SK-N-SH treated with all-trans-retinoic acid at 6 μM for 48 hours (cell line): ENCODE results near the gene MRPS23.

Source experiments
- ATAC-seq: fragments of 200-7000 bp; cut with Tn5 transposase; 3 replicates; pipeline ENCODE4 v1.9.1; 2020; ENCODE audit warnings: mild to moderate bottlenecking, moderate library complexity
- ARNTL ChIP-seq: fragments of 450-650 bp; formaldehyde crosslinking; IDR thresholded peaks from 2 replicates; pipeline ENCODE4 v1.5.0; 2020; ENCODE audit warnings: low read depth, mild to moderate bottlenecking, moderate library complexity, borderline replicate concordance
- BACH2 ChIP-seq: fragments of 250-450 bp; sonication (Bioruptor Pico); IDR thresholded peaks from 2 replicates; pipeline ENCODE4 v1.9.0; 2021; ENCODE audit warnings: mild to moderate bottlenecking, borderline replicate concordance
- CREB5 ChIP-seq: fragments of 250-450 bp; sonication (Bioruptor Pico); IDR thresholded peaks from 2 replicates; pipeline ENCODE4 v1.5.1; 2020; ENCODE audit warnings: low read depth, mild to moderate bottlenecking, moderate library complexity
- CSDC2 ChIP-seq: fragments of 250-450 bp; sonication (Bioruptor Pico); IDR thresholded peaks from 2 replicates; pipeline ENCODE4 v1.5.0; 2020; ENCODE audit warnings: mild to moderate bottlenecking, moderate library complexity
- CSRNP3 ChIP-seq: fragments of 250-450 bp; sonication (Bioruptor Pico); IDR thresholded peaks from 2 replicates; pipeline ENCODE4 v1.5.1; 2021; ENCODE audit warnings: mild to moderate bottlenecking, moderate library complexity
- ESRRG ChIP-seq: fragments of 250-450 bp; sonication (Bioruptor Pico); IDR thresholded peaks from 2 replicates; pipeline ENCODE4 v1.6.1; 2021; ENCODE audit warnings: mild to moderate bottlenecking
- GLIS3 ChIP-seq: fragments of 250-450 bp; sonication (Bioruptor Pico); IDR thresholded peaks from 2 replicates; pipeline ENCODE4 v1.5.0; 2020; ENCODE audit warnings: mild to moderate bottlenecking, moderate library complexity
- ISL1 ChIP-seq: fragments of 250-450 bp; sonication (Bioruptor Pico); IDR thresholded peaks from 2 replicates; pipeline ENCODE4 v2.1.2; 2022; ENCODE audit warnings: mild to moderate bottlenecking, moderate library complexity
- OSR1 ChIP-seq: fragments of 250-450 bp; sonication (Bioruptor Pico); IDR thresholded peaks from 2 replicates; pipeline ENCODE4 v1.8.0; 2022; ENCODE audit warnings: moderate library complexity, mild to moderate bottlenecking, inconsistent platforms
- POU6F1 ChIP-seq: fragments of 250-450 bp; sonication (Bioruptor Pico); IDR thresholded peaks from 2 replicates; pipeline ENCODE4 v1.8.0; 2021; ENCODE audit warnings: low read depth, mild to moderate bottlenecking, moderate library complexity, borderline replicate concordance
- PPARA ChIP-seq: fragments of 250-450 bp; sonication (Bioruptor Pico); IDR thresholded peaks from 2 replicates; pipeline ENCODE4 v1.5.0; 2020; ENCODE audit warnings: mild to moderate bottlenecking, borderline replicate concordance
- RARB ChIP-seq: fragments of 250-450 bp; sonication (Bioruptor Pico); IDR thresholded peaks from 2 replicates; pipeline ENCODE4 v1.8.0; 2021; ENCODE audit warnings: mild to moderate bottlenecking, moderate library complexity
- SNAI2 ChIP-seq: fragments of 250-450 bp; sonication (Bioruptor Pico); IDR thresholded peaks from 2 replicates; pipeline ENCODE4 v1.5.0; 2020; ENCODE audit warnings: mild to moderate bottlenecking, moderate library complexity
- TSHZ2 ChIP-seq: fragments of 250-450 bp; sonication (Bioruptor Pico); IDR thresholded peaks from 2 replicates; pipeline ENCODE4 v1.5.0; 2020; ENCODE audit warnings: mild to moderate bottlenecking, moderate library complexity
- ZC3H10 ChIP-seq: fragments of 250-450 bp; sonication (Bioruptor Pico); IDR thresholded peaks from 2 replicates; pipeline ENCODE4 v1.5.1; 2021; ENCODE audit warnings: mild to moderate bottlenecking, moderate library complexity
- ZFP3 ChIP-seq: fragments of 250-450 bp; sonication (Bioruptor Pico); IDR thresholded peaks from 2 replicates; pipeline ENCODE4 v1.5.0; 2020; ENCODE audit warnings: mild to moderate bottlenecking, moderate library complexity
- ZFP30 ChIP-seq: fragments of 450-650 bp; formaldehyde crosslinking; IDR thresholded peaks from 2 replicates; pipeline ENCODE4 v1.5.0; 2022; ENCODE audit warnings: mild to moderate bottlenecking, moderate library complexity
- ZNF565 ChIP-seq: fragments of 450-650 bp; formaldehyde crosslinking; conservative IDR thresholded peaks from 2 replicates; pipeline ENCODE4 v1.5.0; 2020; ENCODE audit warnings: low read depth, mild to moderate bottlenecking, moderate library complexity
- ZNF70 ChIP-seq: fragments of 450-650 bp; formaldehyde crosslinking; IDR thresholded peaks from 2 replicates; pipeline ENCODE4 v1.5.0; 2020; ENCODE audit warnings: mild to moderate bottlenecking, moderate library complexity
- ZNF8 ChIP-seq: fragments of 450-650 bp; formaldehyde crosslinking; IDR thresholded peaks from 2 replicates; pipeline ENCODE4 v1.5.0; 2020; ENCODE audit warnings: mild to moderate bottlenecking, moderate library complexity
- TF ChIP-seq, protein P1 (sequence below): fragments of 250-450 bp; sonication (Bioruptor Pico); IDR thresholded peaks from 2 replicates; pipeline ENCODE4 v1.8.0; 2020; ENCODE audit warnings: mild to moderate bottlenecking, moderate library complexity, borderline replicate concordance

MRPS23 gene

DNA sequence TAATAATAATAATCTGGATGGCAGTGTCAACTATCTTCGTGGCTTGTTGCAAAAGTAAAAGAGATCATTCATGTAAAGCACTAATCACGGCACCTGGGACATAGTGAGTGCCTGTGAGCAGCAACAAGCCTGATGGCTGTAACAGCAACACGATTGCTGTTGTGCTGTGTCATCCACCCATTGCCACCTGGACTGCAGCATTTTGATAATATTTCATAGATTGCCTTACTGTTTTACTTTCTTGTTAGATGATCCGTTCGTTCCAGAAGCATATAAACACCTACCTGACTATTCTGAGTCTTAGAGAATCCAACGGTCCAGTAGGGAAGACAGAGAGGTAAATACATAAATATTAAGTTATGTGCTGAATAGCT lies 3.1 kb upstream of the MRPS23 start:
- no peak for TF ChIP-seq ZNF565
- no peak for TF ChIP-seq ZNF8 (CRISPR knock-in tag)
- TF ChIP-seq ZNF70, result no peak
- no peak for TF ChIP-seq ZFP30 (CRISPR knock-in tag)
- TF ChIP-seq ZC3H10 (CRISPR knock-in tag), result no peak
- no peak for TF ChIP-seq ESRRG (CRISPR knock-in tag)
- ATAC-seq, result no peak

- no peak for ATAC-seq
- TF ChIP-seq SNAI2 (CRISPR knock-in tag) (no peak), CREB5 (no peak)
Measured at GRCh38 chr17:57852092-57852954, 2.5 kb upstream of the MRPS23 start.

GRCh38 chr17:57849163-57849873 lies 526 bp downstream of the MRPS23 start:
- ATAC-seq, result peak; percentile 64; the same call in 2 of the 3 replicates

More at GRCh38 chr17:57849163-57849873, 526 bp downstream of the MRPS23 start:
- TF ChIP-seq ARNTL (CRISPR knock-in tag), result no peak
- TF ChIP-seq ZFP30 (CRISPR knock-in tag), result no peak
- TF ChIP-seq ZNF565, result no peak
- no peak for TF ChIP-seq ESRRG (CRISPR knock-in tag)
- TF ChIP-seq CSRNP3 (CRISPR knock-in tag), result no peak
- no peak for TF ChIP-seq BACH2 (CRISPR knock-in tag)
- no peak for TF ChIP-seq POU6F1
- TF ChIP-seq, protein P1, sequence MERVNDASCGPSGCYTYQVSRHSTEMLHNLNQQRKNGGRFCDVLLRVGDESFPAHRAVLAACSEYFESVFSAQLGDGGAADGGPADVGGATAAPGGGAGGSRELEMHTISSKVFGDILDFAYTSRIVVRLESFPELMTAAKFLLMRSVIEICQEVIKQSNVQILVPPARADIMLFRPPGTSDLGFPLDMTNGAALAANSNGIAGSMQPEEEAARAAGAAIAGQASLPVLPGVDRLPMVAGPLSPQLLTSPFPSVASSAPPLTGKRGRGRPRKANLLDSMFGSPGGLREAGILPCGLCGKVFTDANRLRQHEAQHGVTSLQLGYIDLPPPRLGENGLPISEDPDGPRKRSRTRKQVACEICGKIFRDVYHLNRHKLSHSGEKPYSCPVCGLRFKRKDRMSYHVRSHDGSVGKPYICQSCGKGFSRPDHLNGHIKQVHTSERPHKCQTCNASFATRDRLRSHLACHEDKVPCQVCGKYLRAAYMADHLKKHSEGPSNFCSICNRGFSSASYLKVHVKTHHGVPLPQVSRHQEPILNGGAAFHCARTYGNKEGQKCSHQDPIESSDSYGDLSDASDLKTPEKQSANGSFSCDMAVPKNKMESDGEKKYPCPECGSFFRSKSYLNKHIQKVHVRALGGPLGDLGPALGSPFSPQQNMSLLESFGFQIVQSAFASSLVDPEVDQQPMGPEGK, result no peak
- no peak for TF ChIP-seq ZFP3
- TF ChIP-seq ZC3H10 (CRISPR knock-in tag), result no peak
- no peak for TF ChIP-seq OSR1 (CRISPR knock-in tag)
- no peak for TF ChIP-seq CSDC2
- TF ChIP-seq CREB5, result no peak
- no peak for TF ChIP-seq ZNF70
- TF ChIP-seq SNAI2 (CRISPR knock-in tag), result no peak
- TF ChIP-seq GLIS3 (CRISPR knock-in tag), result no peak
- no peak for TF ChIP-seq TSHZ2
- no peak for TF ChIP-seq ISL1 (CRISPR knock-in tag)
- TF ChIP-seq RARB, result no peak
- TF ChIP-seq PPARA (CRISPR knock-in tag), result no peak
